Heart left ventricle (tissue), 16 donors: ENCODE measurements around the gene MMAA. TPM values are rescaled to one million over a fixed set of nuclear protein-coding genes. Genes with fewer than 3 reads are reported as not detected.
"Not testable (repeated sequence)": the region's sequence is repeated elsewhere in the genome, so short reads cannot be mapped to it uniquely, and the experiment has no call there.

Experiments
- ATAC-seq, 4 donors: fragments of 200-7000 bp; cut with Tn5 transposase; one replicate each; pipeline ENCODE4 v1.9.1; 2020 to 2022; ENCODE audit warnings: moderate library complexity in 4 of 4, mild to moderate bottlenecking in 3 of 4, moderate number of reproducible peaks in 1 of 4
- DNase-seq, 5 donors: peaks; one replicate each; pipeline ENCODE4 v3.0.0-alpha.2; 2020
- H3K27ac ChIP-seq, 12 donors: fragments of 200-600 bp; sonication (generic) in 4 of 12; one replicate each; pipeline versions ENCODE4 v1.5.0 to v1.8.0; 2016 to 2022; ENCODE audit warnings: mild to moderate bottlenecking in 2 of 12
- H3K27me3 ChIP-seq, 9 donors: fragments of 200-600 bp; sonication (generic) in 2 of 9; one replicate each; pipeline versions ENCODE4 v1.5.1 to v1.8.0; 2016 to 2022; ENCODE audit warnings: mild to moderate bottlenecking in 3 of 9
- H3K36me3 ChIP-seq, 9 donors: fragments of 200-600 bp; sonication (generic) in 2 of 9; one replicate each; pipeline versions ENCODE4 v1.5.0 to v1.8.0; 2018 to 2022; ENCODE audit warnings: mild to moderate bottlenecking in 2 of 9
- H3K4me1 ChIP-seq, 12 donors: fragments of 200-600 bp; sonication (generic) in 4 of 12; one replicate each; pipeline versions ENCODE4 v1.5.0 to v1.8.0; 2016 to 2022; ENCODE audit warnings: mild to moderate bottlenecking in 3 of 12
- H3K4me3 ChIP-seq, 12 donors: fragments of 200-600 bp; sonication (generic) in 4 of 12; one replicate each; pipeline versions ENCODE4 v1.5.0 to v1.8.0; 2017 to 2022; ENCODE audit warnings: mild to moderate bottlenecking in 9 of 12, moderate library complexity in 4 of 12
- H3K9me3 ChIP-seq, 12 donors: fragments of 200-600 bp; sonication (generic) in 4 of 12; one replicate each; pipeline versions ENCODE4 v1.5.0 to v1.8.0; 2016 to 2022; ENCODE audit warnings: mild to moderate bottlenecking in 1 of 12
- CTCF ChIP-seq, 12 donors: fragments of 200-600 bp; sonication (generic) in 4 of 12; IDR thresholded peaks; one replicate each; pipeline versions ENCODE4 v1.5.0 to v1.8.0; 2018 to 2022; ENCODE audit warnings: antibody characterized with exemption in 12 of 12, mild to moderate bottlenecking in 5 of 12
- POLR2A ChIP-seq, 2 donors: fragments of 450-650 bp; IDR thresholded peaks; one replicate each; pipeline ENCODE4 v1.6.1; 2017; ENCODE audit warnings: antibody characterized with exemption in 2 of 2, mild to moderate bottlenecking in 2 of 2, moderate library complexity in 2 of 2
- WGBS, 4 donors: extraction: QIAGEN DNeasy Blood & Tissue Kit in 2 of 4; methylation state at CpG; one replicate each; pipeline versions ENCODE4 v1.1.5 to v1.1.7; 2013 to 2018; 5-methylcytosine and 5-hydroxymethylcytosine counted together
- intact Hi-C, 10 donors: fragments of 100-400 bp; cut with DNase I; formaldehyde crosslinking; loops; one replicate each; pipeline versions ENCODE4 v1.11.1 to v1.14.2; 2022
- polyA plus RNA-seq, 2 donors: library from polyadenylated mRNA; stranded (reverse); fragments of 200-250 nt; gene quantifications; one replicate each; pipeline ENCODE4 v1.2.3, GENCODE V29; 2013
- total RNA-seq, 9 donors: library from RNA; depleted of rRNA in 2 of 9; stranded (reverse); fragments of >200 nt in 2 of 9; fragmentation: NEBNext Ultra II Directional in 3 of 9; extraction: Animal tissue kit (Norgen Biotek cat#: 25700) in 3 of 9; gene quantifications; one replicate each; pipeline versions ENCODE4 v1.1.0 to v1.2.4, GENCODE V29; 2016 to 2023
- donor health status: ischemic (EF 13 %, LVEDD 7.1; RV severe dilation, severe dysfunction).
- donor health status: healthy with polysubstance abuse.
- donor health status: DM: no; HTN: yes; CAD: no.
- donor health status: DM: no; HTN: no; CAD: no.
- donor health status: ischemic (EF 25% LVEDD 6.9; RV normal size, moderate dysfunction).
- donor health status: ischemic (EF 25% LVEDD 5.7; RV mildly dilated, moderate dysfunction).
- donor health status: healthy.
- donor health status: DM: yes; HTN: yes; CAD: no.
- donor health status: ischemic (EF 35%, LVEDD 5.7; RV mildly dilated, moderate dysfunction).
- donor health status: nonischemic (EF 11% LVEDD 7.7; RV severe dilation, severe dysfunction).
- donor health status: DM: yes; HTN: yes; CAD: no.
- donor health status: PGD.
- donor health status: ischemic (EF 29% LVEDD 5.4; RV normal size, mild dysfunction).
- donor health status: nonischemic (EF 23%, LVEDD 6.1; RV moderate dilation, normal function).

The MMAA gene
- total and polyA plus RNA-seq, 11 donors, result 3.3 to 12.6 (median 7.7) TPM

- no peaks in the 10 kb centered on the region for H3K36me3 ChIP-seq
- H3K27me3 ChIP-seq, result no peaks in the 10 kb centered on the region
- no peak for DNase-seq
- H3K4me3 ChIP-seq, result no peak overlapping the region
- 78 to 87% (median 84%) methylated on average over 2 of the region's 2 CpGs for WGBS, 4 donors
- no peak for ATAC-seq
- intact Hi-C loops, result loop anchor here (5.0 to 10.0 kb wide), 10 partner anchors 59 to 1439 kb away; partner anchors contain the start of genes SMAD1 (in 2 of the 10), ZNF827 (in 2 of the 10), ABCE1 (in 1 of the 10) and ANAPC10 (in 1 of the 10)
- H3K9me3 ChIP-seq, result no peaks in the 10 kb centered on the region
- no peak overlapping the region for H3K27ac ChIP-seq
- no peak for TF ChIP-seq POLR2A (IDR thresholded peaks at IDR 0.05)
- TF ChIP-seq CTCF (IDR thresholded peaks at IDR 0.05), result no peak
- peaks cover 0 to 21% (median 7%) of the 10 kb centered on the region in 12 donors for H3K4me1 ChIP-seq
These were observed 5.0 kb upstream of the MMAA start for GRCh38 chr4:145614233-145614610.

GRCh38 chr4:145618210-145618931 lies 814 bp upstream of the MMAA start:
- ATAC-seq (peak in 1 of 4 donors; percentile 13), DNase-seq (peak in 3 of 5 donors; percentile 13 to 63 (median 33))
- TF ChIP-seq POLR2A (IDR thresholded peaks at IDR 0.05), result no peak
- no peak for TF ChIP-seq CTCF (IDR thresholded peaks at IDR 0.05)

DNA sequence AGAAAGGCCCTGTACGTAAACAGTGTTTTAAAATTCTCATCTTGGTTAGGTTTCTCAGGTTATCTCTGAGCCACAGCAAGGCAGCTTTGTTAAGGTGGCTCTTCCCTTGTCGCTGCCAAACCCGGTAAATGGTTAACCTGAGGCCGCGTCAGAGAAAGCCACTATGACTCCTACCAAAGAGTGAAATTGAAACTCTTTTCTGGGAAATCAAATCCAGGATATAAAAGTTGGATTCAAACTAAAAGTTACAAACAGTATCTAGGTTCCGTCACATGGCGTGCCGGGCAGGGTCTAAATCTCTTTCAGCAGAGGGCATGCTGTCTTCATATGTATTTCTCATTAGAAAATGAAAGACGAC lies 433 bp downstream of the MMAA start:
- no peaks in the 10 kb centered on the region for H3K36me3 ChIP-seq
- ATAC-seq (peak; percentile 19 to 56 (median 36)), DNase-seq (peak; percentile 31 to 64 (median 41))
- no peaks in the 10 kb centered on the region for H3K27me3 ChIP-seq
- H3K27ac ChIP-seq, result peak overlapping the region; percentile 88 to 98 (median 94)
- WGBS, 4 donors, result 0 to 1% (median 1%) methylated on average over 9 of the region's 9 CpGs
- TF ChIP-seq CTCF (IDR thresholded peaks at IDR 0.05) (no peak), POLR2A (IDR thresholded peaks at IDR 0.05) (no peak)
- intact Hi-C loops, result loop anchor here (2.0 to 10.0 kb wide), 14 partner anchors 62 to 1445 kb away; partner anchors contain the start of genes SMAD1 (in 3 of the 10) and ZNF827 (in 3 of the 10)
- H3K9me3 ChIP-seq, result no peaks in the 10 kb centered on the region
- peak overlapping the region; percentile 60 to 89 (median 78) for H3K4me3 ChIP-seq
- peaks cover 0 to 38% (median 11%) of the 10 kb centered on the region in 12 donors for H3K4me1 ChIP-seq

More at GRCh38 chr4:145618210-145618931, 814 bp upstream of the MMAA start:
- Histone ChIP-seq H3K27me3 (no peaks in the 10 kb centered on the region), H3K4me1 (peaks cover 0 to 32% (median 11%) of the 10 kb centered on the region in 12 donors), H3K36me3 (no peaks in the 10 kb centered on the region), H3K27ac (peak overlapping the region; percentile 88 to 98 (median 94)), H3K4me3 (peak overlapping the region; percentile 60 to 89 (median 78)), H3K9me3 (no peaks in the 10 kb centered on the region)
- intact Hi-C loops, result loop anchor here (2.0 to 10.0 kb wide), 14 partner anchors 61 to 1444 kb away; partner anchors contain the start of genes SMAD1 (in 3 of the 10) and ZNF827 (in 3 of the 10)
- WGBS, 4 donors, result 4 to 5% (median 4%) methylated on average over 19 of the region's 19 CpGs

- DNase-seq, H3K36me3 ChIP-seq, H3K4me3 ChIP-seq, ATAC-seq, H3K9me3 ChIP-seq, H3K27ac ChIP-seq, H3K27me3 ChIP-seq: not testable (repeated sequence)
- H3K4me1 ChIP-seq, result peaks cover 0 to 38% (median 11%) of the 10 kb centered on the region in 12 donors
- intact Hi-C loops, result loop anchor here in 6 of 10 donors (5.0 to 10.0 kb wide), 5 partner anchors 63 to 315 kb away; partner anchors contain the start of genes C4orf51 (in 1 of the 6) and ZNF827 (in 1 of the 6)
- 92 to 97% (median 94%) methylated on average over 1 of the region's 1 CpG for WGBS, 4 donors
These were observed 2.9 kb downstream of the MMAA start for GRCh38 chr4:145622067-145622466.
